ENCODE results near the gene NOX5. TPM values are rescaled to one million over a fixed set of nuclear protein-coding genes. Genes with fewer than 3 reads are reported as not detected.

The NOX5 gene
- total and polyA plus RNA-seq, 10 of the 15 experiments (the other 5 are each of a cell fraction or from before 2014, with no cell fraction given): not detected

DNA sequence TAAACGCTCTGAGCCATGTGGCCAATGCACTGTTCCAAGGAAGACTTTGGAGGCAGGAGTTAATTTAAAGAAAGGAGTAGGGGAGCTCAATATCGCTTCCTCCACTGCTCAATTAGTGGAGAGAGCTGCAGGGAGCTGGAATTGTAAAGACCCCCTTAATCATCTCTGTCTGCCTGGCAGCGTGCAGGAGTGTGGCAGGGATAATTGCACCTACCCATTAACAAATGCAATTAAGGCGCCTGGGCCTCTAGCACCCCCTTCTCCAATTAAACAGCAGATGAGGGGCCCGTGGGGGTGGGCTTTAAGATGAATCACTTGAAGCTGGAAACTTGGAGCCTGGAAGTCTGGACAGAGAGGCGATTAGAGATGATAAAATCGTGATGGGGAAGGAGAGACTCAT is 84.3 kb downstream of the NOX5 start (continued):
- no peak for TF ChIP-seq POLR2A (IDR thresholded peaks at IDR 0.05; ENCODE audit: low read depth, low read length)
- TF ChIP-seq, protein P1, sequence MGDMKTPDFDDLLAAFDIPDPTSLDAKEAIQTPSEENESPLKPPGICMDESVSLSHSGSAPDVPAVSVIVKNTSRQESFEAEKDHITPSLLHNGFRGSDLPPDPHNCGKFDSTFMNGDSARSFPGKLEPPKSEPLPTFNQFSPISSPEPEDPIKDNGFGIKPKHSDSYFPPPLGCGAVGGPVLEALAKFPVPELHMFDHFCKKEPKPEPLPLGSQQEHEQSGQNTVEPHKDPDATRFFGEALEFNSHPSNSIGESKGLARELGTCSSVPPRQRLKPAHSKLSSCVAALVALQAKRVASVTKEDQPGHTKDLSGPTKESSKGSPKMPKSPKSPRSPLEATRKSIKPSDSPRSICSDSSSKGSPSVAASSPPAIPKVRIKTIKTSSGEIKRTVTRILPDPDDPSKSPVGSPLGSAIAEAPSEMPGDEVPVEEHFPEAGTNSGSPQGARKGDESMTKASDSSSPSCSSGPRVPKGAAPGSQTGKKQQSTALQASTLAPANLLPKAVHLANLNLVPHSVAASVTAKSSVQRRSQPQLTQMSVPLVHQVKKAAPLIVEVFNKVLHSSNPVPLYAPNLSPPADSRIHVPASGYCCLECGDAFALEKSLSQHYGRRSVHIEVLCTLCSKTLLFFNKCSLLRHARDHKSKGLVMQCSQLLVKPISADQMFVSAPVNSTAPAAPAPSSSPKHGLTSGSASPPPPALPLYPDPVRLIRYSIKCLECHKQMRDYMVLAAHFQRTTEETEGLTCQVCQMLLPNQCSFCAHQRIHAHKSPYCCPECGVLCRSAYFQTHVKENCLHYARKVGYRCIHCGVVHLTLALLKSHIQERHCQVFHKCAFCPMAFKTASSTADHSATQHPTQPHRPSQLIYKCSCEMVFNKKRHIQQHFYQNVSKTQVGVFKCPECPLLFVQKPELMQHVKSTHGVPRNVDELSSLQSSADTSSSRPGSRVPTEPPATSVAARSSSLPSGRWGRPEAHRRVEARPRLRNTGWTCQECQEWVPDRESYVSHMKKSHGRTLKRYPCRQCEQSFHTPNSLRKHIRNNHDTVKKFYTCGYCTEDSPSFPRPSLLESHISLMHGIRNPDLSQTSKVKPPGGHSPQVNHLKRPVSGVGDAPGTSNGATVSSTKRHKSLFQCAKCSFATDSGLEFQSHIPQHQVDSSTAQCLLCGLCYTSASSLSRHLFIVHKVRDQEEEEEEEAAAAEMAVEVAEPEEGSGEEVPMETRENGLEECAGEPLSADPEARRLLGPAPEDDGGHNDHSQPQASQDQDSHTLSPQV (IDR thresholded peaks at IDR 0.05): no peak

GRCh38 chr15:69099941-69100340 is 85.4 kb downstream of the NOX5 start:
- CTCF ChIA-PET: interaction anchor here (1.3 kb wide), 1 partner anchor 166 kb away, joined by 4 read pairs; no protein-coding TSS in a partner anchor

More at GRCh38 chr15:69099941-69100340, 85.4 kb downstream of the NOX5 start:
- ChIA-PET RAD21 (ENCODE audit: unreplicated experiment) (interaction anchor here (1.2 kb wide), 1 partner anchor 61 kb away, joined by 3 read pairs; the partner anchor contains the start of gene GLCE), POLR2A (no interaction called here), SMC1A (ENCODE audit: uncharacterized antibody, unreplicated experiment) (interaction anchor here (0.6 to 1.2 kb wide), 2 partner anchors 14 to 40 kb away, joined by 3 read pairs; no protein-coding TSS in a partner anchor)
- Histone ChIP-seq H3K4me3 (no peak overlapping the region), H2AFZ (ENCODE audit: control insufficient read depth, low read depth, low read length) (no peak overlapping the region), H3K27me3 (replicated peaks in 1 of 2; ENCODE audit: control insufficient read depth in 2 of 2, insufficient read depth in 2 of 2, low read length in 1 of 2) (no peaks in the 10 kb centered on the region; a peak in 1 of 4 replicates), H3K4me2 (ENCODE audit: control insufficient read depth, insufficient read depth) (no peak overlapping the region), H3K79me2 (ENCODE audit: control insufficient read depth, insufficient read depth, low read length) (no peaks in the 10 kb centered on the region), H4K20me1 (ENCODE audit: control insufficient read depth, insufficient read depth) (no peaks in the 10 kb centered on the region), H3K4me1 (ENCODE audit: control insufficient read depth, insufficient read depth, low read length) (peaks cover 3% of the 10 kb centered on the region; the same call in 1 of the 2 replicates), H3K9ac (ENCODE audit: control insufficient read depth, insufficient read depth, low read length) (no peak overlapping the region), H3K9me3 (replicated peaks; ENCODE audit: control insufficient read depth, insufficient read depth, low read length) (no peaks in the 10 kb centered on the region), H3K27ac (ENCODE audit: control insufficient read depth, insufficient read depth) (no peak overlapping the region), H3K36me3 (ENCODE audit: control insufficient read depth in 2 of 2, insufficient read depth in 2 of 2, low read length in 1 of 2) (no peaks in the 10 kb centered on the region)
- 22% methylated on average over 5 of the region's 5 CpGs for WGBS (ENCODE audit: insufficient coverage, insufficient replicate concordance, low lambda C conversion rate, missing lambda C conversion rate)
- DNase-seq (ENCODE audit: low read depth, low spot score): no peak
- no peak for FAIRE-seq
- ATAC-seq: no peak
- TF ChIP-seq DPF2 (IDR thresholded peaks at IDR 0.05) (no peak), FOXM1 (IDR thresholded peaks at IDR 0.05; ENCODE audit: low read depth, low read length) (no peak), STAT3 (IDR thresholded peaks at IDR 0.05; ENCODE audit: low read depth, low read length) (no peak), ZNF24 (IDR thresholded peaks at IDR 0.05) (no peak), RBBP5 (conservative IDR thresholded peaks at IDR 0.05) (no peak), TCF12 (IDR thresholded peaks at IDR 0.05; ENCODE audit: low read depth, low read length) (no peak)
- TF ChIP-seq, protein P2, sequence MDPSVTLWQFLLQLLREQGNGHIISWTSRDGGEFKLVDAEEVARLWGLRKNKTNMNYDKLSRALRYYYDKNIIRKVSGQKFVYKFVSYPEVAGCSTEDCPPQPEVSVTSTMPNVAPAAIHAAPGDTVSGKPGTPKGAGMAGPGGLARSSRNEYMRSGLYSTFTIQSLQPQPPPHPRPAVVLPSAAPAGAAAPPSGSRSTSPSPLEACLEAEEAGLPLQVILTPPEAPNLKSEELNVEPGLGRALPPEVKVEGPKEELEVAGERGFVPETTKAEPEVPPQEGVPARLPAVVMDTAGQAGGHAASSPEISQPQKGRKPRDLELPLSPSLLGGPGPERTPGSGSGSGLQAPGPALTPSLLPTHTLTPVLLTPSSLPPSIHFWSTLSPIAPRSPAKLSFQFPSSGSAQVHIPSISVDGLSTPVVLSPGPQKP (IDR thresholded peaks at IDR 0.05; ENCODE audit: low read depth, low read length): no peak
- BruUV-seq (replicated peaks): no TSS peak
- intact Hi-C loops (cut with micrococcal nuclease; ENCODE audit: unreplicated experiment) (no loop called here), in situ Hi-C loops (cut with MboI) (no loop called here)
